HepG2 (cell line): Measurements from ENCODE around the gene CALD1. TPM values are rescaled to one million over a fixed set of nuclear protein-coding genes. Genes with fewer than 3 reads are reported as not detected.
A peak's percentile ranks its signal among the peaks of the same experiment; 100 is the strongest.

Experiments
- ATM ChIP-seq: fragments of 450-650 bp; IDR thresholded peaks from 2 replicates; pipeline ENCODE4 v1.7.1; 2017; ENCODE audit warnings: mild to moderate bottlenecking, borderline replicate concordance
- CBFB ChIP-seq: sonication (generic); formaldehyde crosslinking; IDR thresholded peaks from 2 replicates; pipeline ENCODE4 v1.4.0; 2020; ENCODE audit warnings: missing genetic modification reagents
- NFKB2 ChIP-seq: sonication (generic); formaldehyde crosslinking; IDR thresholded peaks from 2 replicates; pipeline ENCODE4 v1.4.0; 2020; ENCODE audit warnings: missing genetic modification reagents, borderline replicate concordance
- RAD51 ChIP-seq: fragments of 450-650 bp; IDR thresholded peaks from 2 replicates; pipeline ENCODE4 v1.6.1; 2016; ENCODE audit warnings: borderline replicate concordance
- SMAD9 ChIP-seq: sonication (generic); formaldehyde crosslinking; IDR thresholded peaks from 2 replicates; pipeline ENCODE4 v1.5.1; 2020; ENCODE audit warnings: mild to moderate bottlenecking, missing genetic modification reagents
- TIGD3 ChIP-seq: sonication (generic); formaldehyde crosslinking; IDR thresholded peaks from 2 replicates; pipeline ENCODE4 v1.5.1; 2020; ENCODE audit warnings: mild to moderate bottlenecking, missing genetic modification reagents, borderline replicate concordance
- TRIM22 ChIP-seq: fragments of 450-650 bp; IDR thresholded peaks from 2 replicates; pipeline ENCODE4 v1.6.1; 2017
- ZC3H13 ChIP-seq: sonication (generic); formaldehyde crosslinking; IDR thresholded peaks from 2 replicates; pipeline ENCODE4 v1.8.1; 2023; ENCODE audit warnings: mild to moderate bottlenecking, missing genetic modification reagents, moderate library complexity
- ZFP90 ChIP-seq: sonication (generic); formaldehyde crosslinking; IDR thresholded peaks from 2 replicates; pipeline ENCODE4 v1.8.0; 2022; ENCODE audit warnings: missing genetic modification reagents, mild to moderate bottlenecking, inconsistent platforms, borderline replicate concordance
- ZNF18 ChIP-seq: sonication (generic); formaldehyde crosslinking; IDR thresholded peaks from 2 replicates; pipeline ENCODE4 v1.8.0; 2022; ENCODE audit warnings: mild to moderate bottlenecking, missing genetic modification reagents; ENCODE audit not compliant: insufficient replicate concordance
- ZNF251 ChIP-seq: sonication (generic); formaldehyde crosslinking; IDR thresholded peaks from 2 replicates; pipeline ENCODE4 v1.9.0; 2021; ENCODE audit warnings: mild to moderate bottlenecking, missing genetic modification reagents
- ZNF407 ChIP-seq: sonication (generic); formaldehyde crosslinking; IDR thresholded peaks from one replicate; pipeline ENCODE4 v1.5.1; 2020; ENCODE audit warnings: mild to moderate bottlenecking, missing genetic modification reagents; ENCODE audit errors: not compliant biosample characterization
- ZNF570 ChIP-seq: sonication (generic); formaldehyde crosslinking; IDR thresholded peaks from 2 replicates; pipeline ENCODE4 v1.4.0; 2020; ENCODE audit warnings: mild to moderate bottlenecking, missing genetic modification reagents, borderline replicate concordance
- ZNF710 ChIP-seq: sonication (generic); formaldehyde crosslinking; IDR thresholded peaks from 2 replicates; pipeline ENCODE4 v1.5.0; 2020; ENCODE audit warnings: mild to moderate bottlenecking, missing genetic modification reagents, borderline replicate concordance
- polyA plus RNA-seq, 8 experiments: library from polyadenylated mRNA; depleted of rRNA in 3 of 8; stranded (reverse) in 7 of 8; unstranded in 1 of 8; fragments of >200 nt; fragmentation: Illumina TruSeq in 4 of 8; extraction: Trizol in 4 of 8; gene quantifications; 2 replicates each; pipeline versions ENCODE4 v1.2.1 to v1.2.3, GENCODE V29; 2011 to 2016; ENCODE audit warnings: low read depth in 4 of 8, missing spikeins in 1 of 8, mixed read lengths in 1 of 8; ENCODE audit not compliant: insufficient read depth in 1 of 8
- total RNA-seq, 5 experiments: library from RNA; depleted of rRNA; stranded (reverse); fragments of >200 nt; fragmentation: Illumina TruSeq; extraction: Trizol; gene quantifications; 2 replicates each; pipeline ENCODE4 v1.2.3, GENCODE V29; 2016; ENCODE audit warnings: low read depth in 1 of 5

Gene CALD1
- total and polyA plus RNA-seq, 2 of the 13 experiments (the other 11 are each of a cell fraction or from before 2014, with no cell fraction given), result 53.0 to 112 TPM

- TF ChIP-seq TRIM22, result no peak
- TF ChIP-seq SMAD9 (CRISPR knock-in tag), result no peak
- TF ChIP-seq RAD51, result no peak
- TF ChIP-seq ZNF18 (CRISPR knock-in tag), result no peak
- TF ChIP-seq ZNF710 (CRISPR knock-in tag), result peak; percentile 28; the same call in 1 of the 2 replicates
- peak; percentile 60; the same call in 1 of the 2 replicates for TF ChIP-seq ZC3H13 (CRISPR knock-in tag)
- peak; percentile 96 for TF ChIP-seq CBFB (CRISPR knock-in tag)
- TF ChIP-seq ZNF407 (CRISPR knock-in tag), result no peak
- no peak for TF ChIP-seq TIGD3 (CRISPR knock-in tag)
- TF ChIP-seq NFKB2 (CRISPR knock-in tag), result no peak
- TF ChIP-seq ZNF251 (CRISPR knock-in tag), result no peak
- no peak for TF ChIP-seq ATM
- no peak for TF ChIP-seq ZFP90 (CRISPR knock-in tag)
- TF ChIP-seq ZNF570 (CRISPR knock-in tag), result no peak
Measured at GRCh38 chr7:134997214-134997885, 217.9 kb downstream of the CALD1 start (continued).
